GM18861 (cell line): ENCODE data around the gene SART1.

Experiments used
- ATAC-seq: cut with Tn5 transposase; IDR thresholded peaks from one replicate; pipeline ENCODE4 v1.9.1; 2021; ENCODE audit not compliant: unreplicated experiment

Gene SART1

GRCh38 chr11:65965986-65966762 lies 4.6 kb downstream of the SART1 start:
- no peak for ATAC-seq

GRCh38 chr11:65967329-65967934 lies 5.9 kb downstream of the SART1 start:
- no peak for ATAC-seq

- ATAC-seq = no peak
Measured at GRCh38 chr11:65968600-65969482, 7.3 kb downstream of the SART1 start.

GRCh38 chr11:65972116-65972515 lies 10.6 kb downstream of the SART1 start:
- ATAC-seq = no peak

- ATAC-seq = no peak
Measured at GRCh38 chr11:65973439-65974110, 12.0 kb downstream of the SART1 start.

- no peak for ATAC-seq
Measured at GRCh38 chr11:65975771-65976170, 14.2 kb downstream of the SART1 start.

- ATAC-seq = no peak
Measured at GRCh38 chr11:65976216-65977176, 15.0 kb downstream of the SART1 start.

- no peak for ATAC-seq
Measured at GRCh38 chr11:65977621-65978390, 16.3 kb downstream of the SART1 start.

- ATAC-seq = no peak
Measured at GRCh38 chr11:65978391-65979238, 17.1 kb downstream of the SART1 start.

GRCh38 chr11:65979261-65979759 lies 17.8 kb downstream of the SART1 start:
- no peak for ATAC-seq

- no peak for ATAC-seq
Measured at GRCh38 chr11:65981101-65981740, 19.7 kb downstream of the SART1 start.

GRCh38 chr11:65981972-65982823 lies 20.7 kb downstream of the SART1 start:
- no peak for ATAC-seq

GRCh38 chr11:65982824-65983588 lies 21.5 kb downstream of the SART1 start:
- ATAC-seq = no peak

- ATAC-seq = no peak
Measured at GRCh38 chr11:65983589-65983987, 22.1 kb downstream of the SART1 start.

- no peak for ATAC-seq
Measured at GRCh38 chr11:65987336-65987735, 25.8 kb downstream of the SART1 start.
